Spleen (tissue), 7 donors: ENCODE measurements around the gene TNFRSF1B.

ENCODE experiments used
- POLR2A ChIP-seq, 3 donors: fragments of 450-650 bp; IDR thresholded peaks; one replicate each; pipeline ENCODE4 v1.5.1; 2017; ENCODE audit warnings: antibody characterized with exemption in 3 of 3, mild to moderate bottlenecking in 1 of 3
- TF ChIP-seq, protein P1 (sequence below), 11 experiments: fragments of 200-600 bp in 7 of 11; fragments of 450-650 bp in 4 of 11; sonication (generic) in 4 of 11; IDR thresholded peaks in 8 of 11; conservative IDR thresholded peaks in 3 of 11; 1 replicate in 7 of 11; 2 replicates in 4 of 11; pipeline versions ENCODE4 v1.4.0 to v1.8.0; 2016 to 2021; ENCODE audit warnings: antibody characterized with exemption in 11 of 11, inconsistent platforms in 4 of 11, mild to moderate bottlenecking in 1 of 11
- donor health status: DM: no; HTN: no; CAD: no; lungs with moderate emphysema.
- donor health status: DM: no; HTN: no; CAD: no.
- donor health status: DM: no; HTN: no; CAD: no.

- TF ChIP-seq POLR2A (IDR thresholded peaks at IDR 0.05) = no peak
- TF ChIP-seq, protein P1, sequence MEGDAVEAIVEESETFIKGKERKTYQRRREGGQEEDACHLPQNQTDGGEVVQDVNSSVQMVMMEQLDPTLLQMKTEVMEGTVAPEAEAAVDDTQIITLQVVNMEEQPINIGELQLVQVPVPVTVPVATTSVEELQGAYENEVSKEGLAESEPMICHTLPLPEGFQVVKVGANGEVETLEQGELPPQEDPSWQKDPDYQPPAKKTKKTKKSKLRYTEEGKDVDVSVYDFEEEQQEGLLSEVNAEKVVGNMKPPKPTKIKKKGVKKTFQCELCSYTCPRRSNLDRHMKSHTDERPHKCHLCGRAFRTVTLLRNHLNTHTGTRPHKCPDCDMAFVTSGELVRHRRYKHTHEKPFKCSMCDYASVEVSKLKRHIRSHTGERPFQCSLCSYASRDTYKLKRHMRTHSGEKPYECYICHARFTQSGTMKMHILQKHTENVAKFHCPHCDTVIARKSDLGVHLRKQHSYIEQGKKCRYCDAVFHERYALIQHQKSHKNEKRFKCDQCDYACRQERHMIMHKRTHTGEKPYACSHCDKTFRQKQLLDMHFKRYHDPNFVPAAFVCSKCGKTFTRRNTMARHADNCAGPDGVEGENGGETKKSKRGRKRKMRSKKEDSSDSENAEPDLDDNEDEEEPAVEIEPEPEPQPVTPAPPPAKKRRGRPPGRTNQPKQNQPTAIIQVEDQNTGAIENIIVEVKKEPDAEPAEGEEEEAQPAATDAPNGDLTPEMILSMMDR (IDR thresholded peaks at IDR 0.05 in 8 of 11, conservative IDR thresholded peaks at IDR 0.05 in 3 of 11) = peak in 1 of 11 experiments; percentile 6
These were observed 10.6 kb downstream of the TNFRSF1B start for GRCh38 chr1:12177156-12177998.
